Measurements from ENCODE around the gene PGBD1.
A peak's percentile ranks its signal among the peaks of the same experiment; 100 is the strongest.
"Not testable (repeated sequence)": the region's sequence is repeated elsewhere in the genome, so short reads cannot be mapped to it uniquely, and the experiment has no call there.

PGBD1 gene

DNA sequence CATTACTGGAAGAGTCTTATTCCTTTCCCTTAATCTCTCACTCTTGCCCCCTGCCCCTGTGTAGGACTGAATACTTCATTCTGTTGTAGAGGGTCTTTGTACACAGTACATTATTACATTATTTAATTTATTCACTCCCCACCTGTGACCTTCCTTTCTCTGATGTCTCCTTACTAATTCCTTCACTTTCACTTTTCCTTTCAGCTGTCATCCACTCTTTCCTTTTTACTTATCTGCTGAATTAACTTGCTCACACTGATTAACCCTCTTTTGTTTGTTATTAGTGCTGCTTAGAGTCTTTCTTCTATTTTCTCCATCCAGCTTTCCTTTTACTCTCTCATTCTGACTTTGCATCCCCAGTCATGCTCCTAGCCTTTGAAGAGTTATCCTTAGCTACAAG is 6.5 kb upstream of the PGBD1 start:
- no peak for DNase-seq

DNA sequence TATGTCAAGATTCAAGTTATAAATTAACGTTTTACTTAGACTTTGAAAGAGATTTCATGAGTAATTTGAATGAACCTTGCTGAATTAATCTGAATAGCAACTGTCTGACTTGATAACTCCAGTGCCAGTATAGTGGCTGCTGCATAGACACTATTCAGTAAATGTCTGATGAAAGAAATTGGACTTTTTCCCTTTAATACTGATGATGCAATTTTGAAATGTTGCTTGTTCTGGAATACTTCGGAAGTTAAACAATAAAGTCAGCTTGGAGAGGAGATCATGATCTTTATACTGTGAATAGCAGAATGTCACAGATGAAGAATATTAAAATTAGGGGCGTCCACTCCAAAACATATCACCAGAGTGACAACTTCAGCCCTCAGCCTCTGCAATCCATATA is 3.6 kb upstream of the PGBD1 start:
- DNase-seq = no peak

DNA sequence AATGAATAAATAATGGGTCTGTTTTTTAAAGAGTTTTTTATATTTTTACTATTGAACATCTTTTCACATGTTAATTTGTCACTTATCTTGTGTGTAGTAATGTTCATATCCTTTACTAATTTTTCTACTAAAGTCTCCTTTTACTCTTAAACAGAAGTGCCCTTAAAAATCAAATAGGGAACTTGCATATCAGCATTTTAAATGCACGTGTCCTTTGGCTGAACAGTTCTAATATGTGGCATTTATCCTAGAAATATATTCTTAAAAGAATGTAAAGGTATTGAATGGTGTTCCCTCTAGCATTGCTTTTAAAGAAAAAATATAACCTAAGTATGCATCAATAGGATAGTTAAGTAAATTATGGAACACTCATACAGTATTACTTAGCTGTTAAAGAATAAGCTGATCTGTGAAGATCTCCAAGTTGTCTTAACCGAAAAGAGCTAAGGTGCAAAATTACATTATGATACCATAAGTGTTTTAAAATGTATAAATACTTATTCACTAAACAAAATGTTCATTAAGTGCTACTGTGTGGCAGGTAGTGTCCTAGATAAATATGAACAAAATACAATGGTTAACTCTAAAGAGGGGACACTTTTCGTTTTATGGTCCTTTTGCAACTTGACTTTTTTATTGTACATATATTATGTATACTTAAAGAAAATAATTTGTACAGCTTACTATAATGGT is 631 bp upstream of the PGBD1 start:
- DNase-seq = no peak

DNA sequence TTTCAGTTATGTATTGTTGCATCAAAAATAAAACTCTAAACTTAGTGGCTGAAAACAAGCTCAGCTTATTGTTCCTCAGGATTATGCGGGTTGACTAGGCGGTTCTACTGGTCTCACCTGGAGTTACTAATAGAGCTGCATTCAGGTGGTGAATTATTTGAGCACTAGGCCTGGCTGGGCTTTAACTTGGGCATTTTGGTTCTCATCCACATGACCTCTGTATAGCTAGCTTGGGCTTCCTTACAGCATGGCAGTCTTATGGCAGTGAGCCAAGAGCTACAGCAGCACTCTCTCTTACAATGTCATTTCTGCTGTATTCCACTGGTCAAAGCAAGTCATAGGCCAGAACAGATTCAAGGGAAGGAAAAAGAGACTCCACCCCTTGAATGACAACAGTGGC is 1.6 kb downstream of the PGBD1 start:
- DNase-seq = no peak

DNA sequence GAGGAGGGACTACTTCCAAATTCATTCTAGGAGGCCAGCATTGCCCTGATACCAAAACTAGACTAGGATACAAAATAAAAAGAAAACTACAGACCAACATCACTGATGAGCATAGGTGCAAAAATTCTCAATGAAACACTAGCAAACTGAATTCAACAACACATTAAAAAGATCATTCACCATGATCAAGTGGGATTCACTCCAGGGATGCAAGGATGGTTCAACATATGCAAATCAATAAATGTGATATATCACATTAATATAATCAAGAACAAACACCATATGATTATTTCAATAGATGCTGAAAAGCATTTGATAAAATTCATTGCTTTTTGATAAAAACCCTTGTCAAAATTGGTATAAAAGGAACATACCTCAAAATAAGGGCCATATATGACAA is 10.2 kb downstream of the PGBD1 start:
- DNase-seq = no peak

DNA sequence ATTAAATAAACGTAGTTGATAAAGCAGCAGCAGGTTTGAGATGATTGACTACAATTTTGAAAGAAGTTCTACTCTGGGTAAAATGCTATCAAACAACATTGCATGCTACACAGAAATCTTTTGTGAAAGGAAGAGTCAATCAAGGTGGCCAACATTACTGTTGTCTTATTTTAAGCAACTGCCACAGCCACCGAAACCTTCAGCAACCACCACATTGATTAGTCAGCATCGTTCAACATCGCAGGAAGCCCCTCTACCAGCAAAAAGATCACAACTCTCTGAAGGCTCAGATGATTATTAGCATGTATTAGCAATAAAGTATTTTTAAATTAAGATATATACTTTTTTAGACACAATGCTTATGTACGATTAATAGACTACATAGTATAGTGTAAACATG is 14.0 kb downstream of the PGBD1 start:
- no peak for DNase-seq

DNA sequence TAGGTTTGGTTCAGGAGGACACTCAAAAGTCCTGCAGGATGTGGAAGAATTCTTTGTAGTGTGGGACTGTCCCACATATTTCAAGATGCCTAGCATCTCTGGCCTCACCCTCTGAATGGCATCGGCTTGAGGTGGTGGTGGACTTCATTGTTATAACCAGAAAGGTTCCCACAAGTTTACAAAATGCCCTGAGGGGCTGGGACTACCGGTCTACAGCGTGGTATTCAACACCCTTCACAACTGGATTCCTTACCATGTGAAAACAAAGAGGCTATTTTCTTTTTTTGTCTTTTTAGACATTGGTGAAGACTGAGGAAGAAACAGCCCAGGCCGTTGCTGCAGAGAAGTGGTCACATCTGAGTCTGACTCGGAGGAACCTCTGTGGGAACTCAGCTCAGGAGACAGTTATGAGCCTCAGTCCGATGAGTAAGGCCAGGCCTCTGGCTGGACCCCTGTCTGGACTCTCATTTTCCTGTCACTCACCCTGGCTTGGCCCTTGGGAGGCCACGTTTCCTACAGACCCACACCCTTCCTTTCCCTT is 15.2 kb downstream of the PGBD1 start:
- DNase-seq = no peak

DNA sequence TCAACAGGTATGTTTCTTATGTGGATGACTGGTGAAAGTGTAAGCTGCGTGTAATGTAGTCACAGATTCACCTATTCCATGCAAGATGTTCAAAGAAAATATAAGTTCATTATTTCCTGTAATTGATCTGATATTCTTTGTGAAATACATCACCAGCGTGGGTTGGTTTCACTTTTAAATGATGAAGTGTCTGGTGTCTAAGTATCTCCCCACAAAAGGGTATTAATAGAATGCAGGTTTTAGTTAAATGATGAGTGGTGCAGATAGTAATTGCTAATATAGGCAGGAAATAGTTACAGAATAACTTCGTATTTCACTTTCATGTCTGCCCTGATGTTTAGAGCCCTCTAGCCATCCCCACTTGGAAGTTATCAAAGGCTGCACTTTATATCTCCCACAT is 22.2 kb downstream of the PGBD1 start:
- no peak for DNase-seq

DNA sequence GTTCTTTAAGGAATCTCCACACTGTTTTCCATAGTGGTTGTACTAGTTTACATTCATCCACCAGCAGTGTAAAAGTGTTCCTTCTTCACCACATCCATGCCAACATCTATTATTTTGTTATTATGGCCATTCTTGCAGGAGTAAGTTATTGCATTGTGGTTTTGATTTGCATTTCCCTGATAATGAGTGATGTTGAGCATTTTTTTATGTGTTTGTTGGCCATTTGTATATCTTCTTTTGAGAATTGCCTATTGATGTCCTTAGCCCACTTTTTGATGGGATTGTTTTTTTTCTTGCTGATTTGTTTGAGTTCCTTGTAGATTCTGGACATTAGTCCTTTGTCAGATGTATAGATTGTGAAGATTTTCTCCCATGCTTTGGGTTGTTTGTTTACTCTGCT is 25.0 kb downstream of the PGBD1 start:
- DNase-seq = not testable (repeated sequence)

DNA sequence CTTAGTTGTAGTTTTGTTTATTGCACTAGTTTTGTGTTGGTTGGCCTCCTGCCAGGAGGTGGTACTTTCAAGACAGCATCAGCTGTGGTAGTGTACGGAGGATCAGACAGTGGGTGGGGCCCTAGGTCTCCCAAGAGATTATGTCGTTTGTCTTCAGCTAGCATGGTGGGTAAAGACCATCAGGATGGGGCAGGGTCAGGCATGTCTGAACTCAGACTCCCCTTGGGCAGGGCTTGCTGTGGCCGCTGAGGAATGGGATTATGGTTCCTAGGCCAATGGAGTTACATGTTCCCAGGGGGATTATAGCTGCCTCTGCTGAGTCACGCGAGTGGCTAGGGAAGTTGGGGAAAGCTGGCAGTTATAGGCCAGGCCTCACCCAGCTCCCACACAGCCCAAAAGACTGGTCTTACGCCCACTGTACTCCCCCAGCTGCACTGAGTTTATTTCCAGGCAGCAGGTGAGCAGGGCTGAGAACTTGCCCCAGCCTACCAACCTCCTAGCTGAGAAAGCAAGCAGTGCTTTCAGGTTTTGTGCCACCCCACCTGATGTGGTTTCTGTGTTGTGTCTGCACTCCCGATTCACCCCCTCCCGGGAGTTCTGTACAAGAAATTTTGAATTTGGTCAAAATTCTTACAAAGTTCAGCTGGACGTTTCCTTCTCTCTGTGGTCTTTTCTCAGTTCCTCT is 29.9 kb downstream of the PGBD1 start:
- DNase-seq = no peak

DNA sequence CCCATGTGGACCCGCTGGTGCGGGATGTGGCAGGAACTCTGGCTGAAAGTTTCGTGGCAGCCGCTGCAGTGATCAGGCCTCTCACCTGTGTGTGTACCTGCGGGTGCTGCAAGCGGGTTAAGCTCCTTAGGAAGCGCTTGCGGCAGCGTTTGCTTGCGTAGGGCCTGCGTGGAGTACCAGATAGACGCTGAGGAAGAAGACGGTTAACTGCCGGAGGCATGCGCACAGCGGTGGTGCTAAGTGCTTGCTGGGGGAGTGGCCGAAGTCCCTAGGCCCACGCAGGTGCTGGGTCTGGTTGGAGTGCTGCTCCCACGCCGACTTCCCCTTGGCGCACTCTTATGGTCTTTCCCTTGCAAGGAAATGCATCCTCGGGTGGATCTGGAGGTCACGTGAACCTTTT is 31.6 kb downstream of the PGBD1 start:
- no peak for DNase-seq

DNA sequence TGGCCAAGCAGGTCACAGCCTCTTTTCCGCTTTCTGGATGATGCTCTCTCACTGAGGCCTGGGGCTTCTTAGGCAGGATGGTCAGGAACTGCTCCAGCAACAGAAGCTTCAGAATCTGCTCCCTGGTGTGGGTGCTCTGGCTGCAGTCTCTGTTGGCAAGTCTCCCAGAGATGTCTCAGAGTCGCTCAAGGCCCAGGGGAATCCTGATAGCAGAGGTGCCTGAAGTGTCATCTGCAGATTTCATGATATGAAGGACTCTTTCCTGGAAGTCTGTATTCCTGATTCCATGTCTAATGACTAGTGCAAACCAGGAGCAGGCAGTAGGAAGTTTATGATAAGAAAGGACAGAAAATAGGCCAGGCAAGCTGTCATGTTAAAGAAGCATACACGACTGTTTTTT is 34.3 kb downstream of the PGBD1 start:
- DNase-seq = no peak

DNA sequence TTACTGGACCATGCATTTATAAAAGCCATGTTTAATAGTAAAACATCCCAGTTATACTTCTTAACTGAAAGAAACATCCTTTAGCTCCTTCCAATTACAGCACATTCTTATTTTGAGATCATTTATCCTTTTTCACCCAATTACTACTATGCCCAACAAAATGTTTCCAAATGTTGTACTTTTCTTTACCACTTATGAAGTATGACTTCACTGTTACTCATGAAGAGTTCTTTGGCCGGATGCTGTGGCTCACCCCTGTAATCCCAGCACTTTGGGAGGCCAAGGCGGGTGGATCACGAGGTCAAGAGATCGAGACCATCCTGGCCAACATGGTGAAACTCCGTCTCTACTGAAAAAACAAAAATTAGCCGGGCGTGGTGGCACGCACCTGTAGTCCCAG is 36.5 kb downstream of the PGBD1 start:
- not testable (repeated sequence) for DNase-seq

DNA sequence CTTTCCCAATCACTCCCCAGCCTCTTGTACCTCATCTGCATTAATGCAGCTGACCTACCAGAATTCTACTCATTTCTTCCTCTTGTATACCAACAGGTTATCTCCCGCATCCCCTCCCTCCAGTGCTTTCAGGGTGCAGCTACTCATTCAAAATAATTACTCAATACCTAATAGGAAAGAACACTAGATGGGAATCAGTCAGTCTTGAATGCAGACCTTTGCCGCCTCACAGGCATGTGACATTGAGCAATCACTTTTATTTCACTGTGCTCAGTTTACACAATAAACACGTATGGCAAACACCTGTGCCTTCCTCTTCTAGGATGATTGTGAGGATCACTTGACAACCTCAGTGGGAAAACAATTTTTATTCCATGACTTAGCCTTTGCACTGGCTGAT is 41.3 kb downstream of the PGBD1 start:
- DNase-seq = no peak

DNA sequence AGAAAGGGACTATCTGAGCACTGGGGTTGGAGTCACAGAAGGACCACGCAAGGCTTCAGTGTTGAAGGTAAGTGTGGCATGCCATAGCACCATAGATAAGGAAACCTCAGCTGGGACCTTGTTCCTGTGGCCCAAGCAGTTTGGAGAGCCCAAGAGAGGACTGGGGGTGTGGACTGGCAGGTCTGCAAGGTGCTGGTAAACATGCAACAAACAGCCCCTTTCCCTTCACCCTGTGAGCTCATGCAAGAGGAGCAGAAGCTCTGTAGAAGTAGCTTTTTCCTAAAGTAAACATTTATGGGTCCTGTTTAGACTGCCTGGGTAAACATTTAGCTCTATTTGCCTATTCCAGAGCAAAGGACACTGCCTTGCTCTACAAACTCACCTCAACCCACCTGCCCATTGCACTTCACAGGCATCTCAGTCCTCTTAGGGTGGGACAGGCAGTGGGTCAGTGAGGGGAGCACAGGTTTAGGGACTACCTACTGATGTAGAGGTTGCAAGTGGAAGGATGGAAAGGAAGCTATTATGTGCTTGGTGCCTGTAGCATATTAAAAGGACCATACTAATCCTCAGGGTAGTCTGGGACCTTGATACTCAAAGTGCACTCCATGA is 42.5 kb downstream of the PGBD1 start:
- no peak for DNase-seq

DNA sequence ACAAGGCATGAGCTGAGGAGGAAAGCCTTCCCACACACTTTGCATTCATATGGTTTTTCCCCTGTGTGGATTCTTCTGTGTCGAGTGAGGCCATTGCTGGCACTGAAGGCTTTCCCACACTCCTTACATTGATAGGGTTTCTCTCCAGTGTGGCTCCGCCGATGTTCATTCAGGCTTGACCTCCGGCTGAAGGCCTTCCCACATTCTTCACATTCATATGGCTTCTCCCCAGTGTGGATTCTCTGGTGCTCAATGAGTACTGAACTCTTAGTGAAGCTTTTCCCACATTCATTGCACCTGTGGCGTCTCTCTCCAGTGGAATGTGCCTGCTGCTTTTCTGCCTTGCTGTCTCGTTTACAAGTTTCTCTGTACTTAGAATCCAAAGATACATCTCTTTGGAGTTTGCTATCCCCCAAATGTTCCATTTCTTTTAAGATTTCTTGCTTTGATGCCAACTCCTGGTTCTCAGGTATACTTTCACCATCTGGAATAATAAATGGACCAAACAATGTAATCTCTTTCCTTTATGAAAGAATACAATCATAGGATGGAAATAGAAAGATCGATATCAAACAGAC is 45.1 kb downstream of the PGBD1 start:
- no peak for DNase-seq

DNA sequence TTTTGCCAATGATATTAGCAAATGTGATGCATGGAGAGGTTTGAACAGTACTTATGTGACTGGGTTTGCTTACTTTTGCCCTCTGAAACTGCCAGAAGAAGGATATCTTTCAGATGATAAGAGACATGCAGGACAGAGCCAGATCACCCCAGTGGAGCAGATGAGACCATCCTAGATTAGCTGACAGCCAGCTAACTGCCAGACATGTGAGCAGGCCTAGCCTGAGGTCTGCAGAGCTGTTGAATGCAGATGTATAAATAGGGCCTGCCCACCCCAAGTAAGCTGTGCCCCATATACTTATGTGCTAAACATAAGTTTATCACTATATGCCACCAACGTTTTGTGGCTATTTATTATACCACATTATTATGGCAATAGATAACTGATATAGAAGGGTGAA is 48.7 kb downstream of the PGBD1 start:
- DNase-seq = no peak

DNA sequence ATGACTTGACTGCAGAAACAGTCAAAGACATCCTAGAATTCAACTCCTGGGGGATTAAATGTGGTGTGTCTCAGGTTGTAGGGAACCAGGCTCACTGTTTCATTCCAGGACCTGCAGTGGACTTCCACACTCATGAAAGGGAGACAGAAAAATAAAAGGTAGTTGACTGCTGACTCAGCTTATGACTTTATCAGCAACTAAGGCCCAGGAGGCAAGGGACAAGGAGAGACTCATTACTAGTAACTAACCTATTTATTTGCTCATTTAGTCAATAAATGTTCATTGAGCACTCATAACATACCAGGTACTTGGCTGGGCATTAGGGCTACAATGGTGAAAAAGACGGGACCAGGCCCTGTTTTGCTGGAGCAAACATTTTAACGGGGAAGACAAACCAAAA is 51.7 kb downstream of the PGBD1 start:
- no peak for DNase-seq

DNA sequence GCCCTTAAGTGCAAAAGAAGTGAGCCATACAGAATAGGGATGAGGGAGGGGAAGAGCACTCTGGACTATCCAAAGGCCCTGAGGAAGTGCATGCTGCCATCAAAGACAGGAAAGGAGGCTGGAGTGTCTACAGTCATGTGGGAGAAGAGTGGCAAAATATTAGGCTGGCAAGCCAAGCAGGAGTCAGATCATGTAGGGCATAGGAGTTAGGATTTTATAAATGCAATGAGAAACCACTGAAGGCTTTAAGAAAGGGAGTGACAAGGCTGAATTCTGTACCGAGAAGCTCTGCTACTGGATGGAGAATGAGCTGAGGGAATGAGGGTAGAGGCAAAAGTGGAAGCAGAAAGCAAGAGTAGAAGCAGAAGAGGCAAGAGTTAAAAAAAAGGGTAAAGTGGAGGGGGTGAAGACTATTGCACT is 52.2 kb downstream of the PGBD1 start:
- DNase-seq = no peak

DNA sequence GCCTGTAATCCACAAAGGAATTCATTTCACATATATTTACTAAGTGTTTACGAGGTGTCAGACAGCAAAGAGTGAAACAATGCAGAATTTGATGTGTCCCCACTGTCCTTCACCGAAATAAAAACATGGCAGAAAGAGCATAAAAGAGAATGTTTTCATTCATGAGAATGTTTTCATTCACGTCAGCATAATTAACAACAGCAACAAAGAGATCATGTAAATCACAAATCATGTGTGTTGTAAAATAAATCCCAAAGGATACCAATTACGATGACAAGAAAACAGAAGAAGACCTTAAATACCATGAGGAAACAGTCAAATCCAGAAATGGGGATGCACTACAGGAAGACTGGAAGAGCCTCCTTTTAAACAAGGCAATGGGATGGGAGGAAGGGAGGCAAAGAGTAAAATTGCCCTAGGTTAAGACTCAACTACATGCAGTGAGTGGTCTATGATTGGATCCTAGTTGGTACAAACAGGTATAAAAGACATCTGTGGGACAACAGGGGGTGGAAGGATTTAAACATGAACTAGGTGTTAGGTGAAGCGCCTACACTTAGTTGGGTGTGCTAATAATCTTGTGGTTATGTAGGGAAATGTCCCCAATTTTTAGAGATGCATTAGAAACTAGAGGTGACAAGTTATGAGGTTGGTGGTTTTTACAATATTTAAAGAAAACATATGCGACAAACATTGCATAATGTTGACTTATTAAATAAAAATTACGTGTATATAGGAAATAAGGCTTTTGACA is 53.1 kb downstream of the PGBD1 start:
- DNase-seq = no peak

DNA sequence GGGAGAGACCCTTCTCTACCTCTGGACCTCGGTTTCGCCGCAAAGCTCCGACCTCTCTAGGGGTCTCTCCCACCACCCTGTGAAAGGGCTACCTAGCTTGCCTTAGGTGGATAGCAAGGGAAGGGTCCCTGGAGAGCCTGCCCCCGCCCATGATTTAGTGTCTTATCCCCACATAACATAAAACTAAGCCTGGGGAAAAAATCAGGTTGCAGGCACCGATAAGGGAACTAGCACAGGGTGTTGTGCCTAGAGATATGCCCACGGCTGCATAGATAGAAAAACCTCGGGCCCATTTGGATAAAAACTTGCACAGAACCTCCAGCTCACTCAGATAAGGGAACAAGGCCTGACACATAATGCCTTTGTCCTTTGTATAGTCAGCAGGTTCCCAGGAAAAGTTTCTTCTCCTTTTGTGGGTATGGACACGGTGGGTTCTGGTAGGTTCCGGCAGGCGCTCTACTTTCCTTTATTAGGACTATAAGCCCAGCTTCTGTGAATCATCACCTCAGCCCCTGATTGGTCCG is 53.7 kb downstream of the PGBD1 start:
- DNase-seq = peak; percentile 20

DNA sequence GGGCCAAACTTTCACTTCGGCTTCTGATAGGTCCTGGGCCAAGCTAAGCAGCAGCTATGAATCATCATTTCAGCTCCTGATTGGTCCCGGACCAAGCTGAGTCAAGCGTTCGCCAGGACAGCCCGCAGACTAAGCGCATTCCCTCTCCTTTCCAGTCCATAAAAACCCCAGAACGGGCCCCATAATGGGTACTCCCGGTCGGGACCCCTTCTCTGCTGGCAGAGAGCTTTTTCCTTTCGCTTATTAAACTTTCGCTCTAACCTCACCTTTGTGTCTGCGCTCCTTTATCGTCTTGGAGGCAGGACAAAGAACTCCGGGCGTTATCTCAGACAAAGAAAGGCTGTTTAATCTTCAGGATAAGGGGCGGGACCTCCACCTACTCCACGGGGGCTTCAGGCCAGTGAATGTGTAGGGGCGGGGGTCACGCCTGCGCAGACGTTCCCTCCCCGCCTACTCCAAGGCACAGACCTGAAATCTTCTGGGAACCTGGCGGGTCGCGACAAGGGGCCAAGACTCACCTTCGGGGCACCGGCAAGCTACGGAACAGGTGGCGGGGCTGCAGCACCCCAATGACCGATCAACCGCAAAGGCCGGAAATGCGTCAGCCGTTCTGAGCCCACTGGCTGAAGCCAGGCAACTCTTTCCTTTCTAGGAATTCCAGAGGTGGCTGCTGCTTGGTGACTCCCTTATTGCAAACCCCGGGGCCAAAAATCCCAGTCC is 54.4 kb downstream of the PGBD1 start, which contains the start of gene ZSCAN31:
Gene ZSCAN31 (minus strand): TSS at position 585 of the 720 bp plus-strand sequence. CDS start 6,465 bp downstream, outside the sequence.
- peak; percentile 95 for DNase-seq
